GM19043 (cell line): ENCODE results near the gene GGA1.
"Not testable (repeated sequence)": the region's sequence is repeated elsewhere in the genome, so short reads cannot be mapped to it uniquely, and the experiment has no call there.

Experiments used
- ATAC-seq: cut with Tn5 transposase; IDR thresholded peaks from one replicate; pipeline ENCODE4 v1.9.1; 2021; ENCODE audit warnings: low read depth; ENCODE audit not compliant: unreplicated experiment

The GGA1 gene

GRCh38 chr22:37607935-37608476, 628 bp upstream of the GGA1 start:
- no peak for ATAC-seq

GRCh38 chr22:37609240-37610152, 862 bp downstream of the GGA1 start:
- no peak for ATAC-seq

- not testable (repeated sequence) for ATAC-seq
These were observed 1.5 kb downstream of the GGA1 start for GRCh38 chr22:37610153-37610475.

GRCh38 chr22:37610480-37611129, 2.0 kb downstream of the GGA1 start:
- ATAC-seq: no peak

GRCh38 chr22:37611207-37611606, 2.6 kb downstream of the GGA1 start:
- no peak for ATAC-seq

GRCh38 chr22:37616201-37617083, 7.8 kb downstream of the GGA1 start:
- ATAC-seq: no peak

- no peak for ATAC-seq
These were observed 8.8 kb downstream of the GGA1 start for GRCh38 chr22:37617431-37617830.

- no peak for ATAC-seq
These were observed 9.5 kb downstream of the GGA1 start for GRCh38 chr22:37618072-37618656.

- no peak for ATAC-seq
These were observed 10.0 kb downstream of the GGA1 start for GRCh38 chr22:37618674-37619073.

GRCh38 chr22:37619991-37620390, 11.4 kb downstream of the GGA1 start:
- no peak for ATAC-seq

- no peak for ATAC-seq
These were observed 12.8 kb downstream of the GGA1 start for GRCh38 chr22:37621352-37621860.

- ATAC-seq: no peak
These were observed 14.7 kb downstream of the GGA1 start for GRCh38 chr22:37623075-37624016.

GRCh38 chr22:37624017-37624365, 15.4 kb downstream of the GGA1 start:
- no peak for ATAC-seq

- no peak for ATAC-seq
These were observed 16.2 kb downstream of the GGA1 start for GRCh38 chr22:37624876-37625275.

GRCh38 chr22:37625737-37626136, 17.1 kb downstream of the GGA1 start:
- ATAC-seq: no peak

- ATAC-seq: no peak
These were observed 17.5 kb downstream of the GGA1 start for GRCh38 chr22:37626144-37626543.

- no peak for ATAC-seq
These were observed 18.0 kb downstream of the GGA1 start for GRCh38 chr22:37626556-37627075.

- ATAC-seq: no peak
These were observed 18.5 kb downstream of the GGA1 start for GRCh38 chr22:37627121-37627520.

- ATAC-seq: no peak
These were observed 18.9 kb downstream of the GGA1 start for GRCh38 chr22:37627545-37627944.
